Endometrium (tissue), 2 donors: ENCODE results near the gene SMIM1.
"Not testable (repeated sequence)": the region's sequence is repeated elsewhere in the genome, so short reads cannot be mapped to it uniquely, and the experiment has no call there.

Source experiments
- FAIRE-seq: peaks from 2 replicates; lab custom pipeline; 2012; peaks lifted over from hg19 to GRCh38; lab: Jason Lieb, UNC
- donor health status: control.
- donor health status: control.

The SMIM1 gene

DNA sequence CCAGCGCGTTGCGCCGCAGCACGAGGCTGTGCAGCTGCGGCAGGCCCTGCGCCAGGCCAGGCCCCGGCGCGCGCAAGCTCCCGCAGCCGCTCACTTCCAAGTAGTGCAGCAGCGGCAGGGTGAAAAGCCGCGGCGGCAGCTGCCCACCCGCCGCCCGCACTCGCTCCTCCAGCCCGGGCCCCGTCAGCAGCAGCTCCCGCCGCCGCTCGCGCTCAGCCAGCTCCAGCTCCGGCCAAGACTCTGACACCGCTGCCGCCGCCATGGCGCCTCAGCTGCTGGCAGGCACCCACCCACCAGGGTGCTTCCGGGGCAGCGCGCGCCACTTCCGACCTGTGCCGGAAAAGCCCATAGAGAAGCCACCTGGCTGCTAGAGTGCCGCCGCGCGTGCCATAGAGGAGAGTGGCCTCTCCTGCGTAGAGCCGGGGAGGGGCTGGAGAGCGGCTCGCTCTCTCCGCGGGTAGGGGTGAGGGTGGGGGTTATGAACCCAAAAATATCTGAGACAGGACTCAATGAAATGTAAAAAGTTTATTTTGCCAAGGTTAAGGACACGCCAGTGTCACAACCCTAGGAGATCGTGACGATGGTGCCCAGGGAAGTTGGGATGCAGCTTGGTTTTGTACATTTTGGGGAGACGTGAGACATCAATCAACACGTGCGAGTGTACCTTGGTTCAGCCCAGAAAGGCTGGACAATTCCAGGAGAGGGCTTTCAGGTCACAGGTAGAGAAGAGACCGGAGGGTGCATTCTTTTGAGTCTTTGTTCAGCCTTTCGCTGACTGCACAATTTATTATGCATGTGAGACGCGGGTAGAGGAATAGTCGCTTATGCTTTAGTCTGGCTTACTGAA, 23.9 kb downstream of the SMIM1 start, which contains the start of gene LRRC47:
Gene LRRC47, minus strand, starts transcription at position 284 of the 847 bp plus-strand sequence. Its CDS starts 22 bp downstream, at position 262.
- FAIRE-seq, result no peak

- FAIRE-seq, result no peak
Observed at GRCh38 chr1:3799976-3800685, 27.6 kb downstream of the SMIM1 start.

DNA sequence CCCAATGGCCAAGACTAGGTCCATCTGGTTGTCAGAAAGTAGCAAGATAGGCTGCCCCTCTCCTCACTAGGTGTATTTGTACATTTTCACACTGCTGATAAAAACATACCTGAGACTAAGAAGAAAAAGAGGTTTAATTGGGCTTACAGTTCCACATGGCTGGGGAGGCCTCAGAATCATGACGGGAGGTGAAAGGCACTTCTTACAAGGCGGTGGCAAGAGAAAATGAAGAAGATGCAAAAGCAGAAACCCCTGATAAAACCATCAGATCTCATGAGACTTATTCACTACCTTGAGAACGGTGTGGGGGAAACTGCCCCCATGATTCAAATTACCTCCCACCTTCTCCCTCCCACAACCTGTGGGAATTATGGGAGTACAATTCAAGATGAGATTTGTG, 28.2 kb downstream of the SMIM1 start:
- not testable (repeated sequence) for FAIRE-seq

DNA sequence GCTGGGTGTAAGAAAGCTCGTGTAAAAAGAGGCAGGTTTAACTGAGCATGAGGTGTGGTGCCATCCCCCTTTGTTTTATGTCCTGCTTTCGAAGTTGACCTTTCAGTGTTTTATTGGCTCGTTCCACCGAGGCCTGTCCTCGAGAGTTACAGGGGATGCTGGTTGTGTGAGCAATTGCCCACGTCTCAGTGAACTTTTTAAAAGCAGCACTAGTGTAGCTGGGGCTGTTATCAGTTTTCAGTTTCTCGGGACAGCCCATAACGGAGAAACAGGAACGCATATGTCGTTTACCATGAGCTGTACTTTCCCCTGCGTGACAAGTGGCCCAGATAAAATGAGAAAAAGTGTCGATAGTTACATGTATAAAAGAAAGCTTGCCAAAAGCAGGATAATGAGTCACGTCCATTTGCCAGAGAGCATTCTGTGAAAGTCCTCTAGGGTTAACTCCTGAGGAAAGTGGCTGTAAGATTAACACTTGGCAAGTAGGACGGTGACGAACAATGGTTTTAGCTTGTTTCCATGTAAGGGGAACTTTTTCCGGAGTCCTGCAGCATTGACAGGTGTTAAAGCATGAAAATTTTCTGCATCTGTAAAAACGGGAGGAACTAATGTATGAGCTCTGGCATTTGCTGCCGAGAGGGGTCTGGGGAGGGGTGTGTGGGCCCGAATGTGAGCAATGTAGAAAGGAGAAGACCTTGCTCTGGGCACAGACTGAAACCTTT, 31.5 kb downstream of the SMIM1 start:
- FAIRE-seq, result no peak

DNA sequence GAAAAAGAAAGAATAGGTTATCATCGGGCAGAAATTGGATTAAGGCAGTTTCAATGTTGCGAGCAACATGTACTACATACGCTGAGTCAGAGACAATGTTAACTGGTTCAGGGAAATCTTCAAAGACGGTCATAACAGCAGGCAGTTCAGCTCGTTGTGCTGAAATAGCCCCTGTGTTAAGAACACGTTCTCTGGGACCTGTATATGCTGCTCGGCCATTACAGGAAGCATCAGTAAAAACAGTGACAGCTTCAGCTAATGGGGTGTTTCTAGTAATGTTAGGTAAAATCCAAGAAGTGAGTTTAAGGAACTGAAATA, 32.0 kb downstream of the SMIM1 start:
- not testable (repeated sequence) for FAIRE-seq

GRCh38 chr1:3805038-3805437, 32.5 kb downstream of the SMIM1 start:
- FAIRE-seq, result no peak

GRCh38 chr1:3807769-3808168, 35.2 kb downstream of the SMIM1 start:
- FAIRE-seq, result no peak

DNA sequence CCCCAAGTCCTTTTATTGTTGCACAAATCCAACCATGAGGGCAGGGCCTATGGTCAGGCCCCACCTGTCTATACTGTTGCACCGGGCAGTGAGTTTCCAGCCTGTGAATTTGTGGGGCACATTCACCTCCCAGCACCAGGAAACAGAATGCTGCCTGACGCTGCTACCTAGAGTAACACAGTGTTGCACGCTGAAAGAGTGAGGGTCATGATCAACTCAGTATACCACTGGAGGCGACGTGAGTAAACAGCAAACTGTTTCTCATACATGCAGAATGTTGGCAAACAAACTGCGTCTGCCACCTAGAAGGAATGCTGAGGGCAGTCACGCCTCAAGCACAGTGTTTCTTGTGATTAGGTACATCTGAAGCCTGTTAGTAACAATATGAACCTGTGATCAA, 37.1 kb downstream of the SMIM1 start:
- no peak for FAIRE-seq

GRCh38 chr1:3810149-3810761, 37.7 kb downstream of the SMIM1 start:
- not testable (repeated sequence) for FAIRE-seq

DNA sequence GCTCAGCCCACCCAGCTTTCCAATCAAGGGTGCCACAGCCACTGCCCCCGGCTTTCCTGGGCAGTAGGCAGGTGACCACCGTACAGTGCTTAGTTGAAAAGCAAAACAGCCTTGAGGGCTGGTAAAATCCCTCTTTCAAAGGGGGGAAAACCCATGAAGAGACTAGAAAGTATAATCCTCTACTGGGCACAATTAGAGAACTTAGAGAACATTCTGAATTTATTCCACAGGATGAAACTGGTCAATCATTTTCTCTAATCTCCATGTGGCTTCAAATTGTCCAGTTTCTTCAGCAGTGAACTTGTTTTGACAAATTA, 39.0 kb downstream of the SMIM1 start:
- no peak for FAIRE-seq

DNA sequence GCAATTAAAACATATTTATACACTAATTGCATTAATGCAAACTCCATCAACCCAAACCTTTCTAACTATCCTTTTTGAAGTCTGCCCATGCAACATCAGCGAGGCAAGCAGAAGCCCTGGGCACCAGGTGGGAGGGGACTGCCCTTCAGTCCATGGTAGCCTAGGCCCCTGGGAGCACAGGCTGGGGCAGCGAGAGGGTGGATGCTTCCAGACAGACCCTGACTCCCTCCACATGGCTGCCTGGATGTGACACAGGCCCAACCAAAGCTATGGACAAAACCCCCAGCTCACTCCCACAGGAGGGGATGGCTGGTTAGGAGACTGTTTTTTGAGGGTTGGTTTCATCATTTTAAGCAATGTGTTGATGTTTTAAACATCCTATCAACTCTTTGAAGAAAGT, 41.5 kb downstream of the SMIM1 start:
- no peak for FAIRE-seq

GRCh38 chr1:3814771-3815561, 42.4 kb downstream of the SMIM1 start:
- FAIRE-seq, result no peak

DNA sequence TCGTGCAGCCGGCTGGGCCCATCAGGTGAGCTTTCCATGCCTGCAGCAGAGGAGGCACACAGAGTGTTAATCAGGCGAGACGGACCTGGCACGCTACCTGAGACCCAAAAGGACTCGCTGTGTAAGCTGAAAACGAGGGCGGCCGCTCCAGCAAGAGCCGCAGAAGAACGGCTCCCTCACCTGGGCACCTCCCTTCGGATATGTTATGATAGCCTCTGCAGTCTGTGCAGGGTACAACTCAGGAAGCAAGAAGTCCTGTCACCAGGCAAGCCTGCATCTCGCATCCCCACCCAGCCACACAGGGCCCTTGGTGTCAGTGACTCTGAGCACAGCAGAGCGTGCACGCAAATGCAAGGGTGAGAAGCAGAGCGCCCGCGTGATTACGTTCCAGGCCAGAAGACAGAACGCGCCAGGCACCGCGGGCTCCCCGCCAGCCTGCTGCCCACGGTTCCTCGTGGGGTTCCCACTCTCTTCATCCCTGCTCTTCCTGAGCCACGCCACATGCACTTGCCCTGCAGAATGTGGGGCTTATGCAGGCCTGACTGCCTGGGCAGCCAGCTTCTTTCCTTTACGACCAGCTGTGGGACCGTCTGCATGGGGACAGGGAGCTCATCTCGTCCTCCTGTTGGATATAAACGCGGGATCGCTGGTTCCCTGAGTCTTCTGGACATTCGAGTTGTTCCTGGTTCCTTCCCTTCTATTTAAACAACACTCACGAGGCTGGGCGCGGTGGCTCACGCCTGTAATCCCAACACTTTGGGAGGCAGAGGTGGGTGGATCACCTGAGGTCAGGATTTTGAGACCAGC, 44.0 kb downstream of the SMIM1 start:
- no peak for FAIRE-seq

- no peak for FAIRE-seq
Observed at GRCh38 chr1:3817138-3817740, 44.7 kb downstream of the SMIM1 start.

DNA sequence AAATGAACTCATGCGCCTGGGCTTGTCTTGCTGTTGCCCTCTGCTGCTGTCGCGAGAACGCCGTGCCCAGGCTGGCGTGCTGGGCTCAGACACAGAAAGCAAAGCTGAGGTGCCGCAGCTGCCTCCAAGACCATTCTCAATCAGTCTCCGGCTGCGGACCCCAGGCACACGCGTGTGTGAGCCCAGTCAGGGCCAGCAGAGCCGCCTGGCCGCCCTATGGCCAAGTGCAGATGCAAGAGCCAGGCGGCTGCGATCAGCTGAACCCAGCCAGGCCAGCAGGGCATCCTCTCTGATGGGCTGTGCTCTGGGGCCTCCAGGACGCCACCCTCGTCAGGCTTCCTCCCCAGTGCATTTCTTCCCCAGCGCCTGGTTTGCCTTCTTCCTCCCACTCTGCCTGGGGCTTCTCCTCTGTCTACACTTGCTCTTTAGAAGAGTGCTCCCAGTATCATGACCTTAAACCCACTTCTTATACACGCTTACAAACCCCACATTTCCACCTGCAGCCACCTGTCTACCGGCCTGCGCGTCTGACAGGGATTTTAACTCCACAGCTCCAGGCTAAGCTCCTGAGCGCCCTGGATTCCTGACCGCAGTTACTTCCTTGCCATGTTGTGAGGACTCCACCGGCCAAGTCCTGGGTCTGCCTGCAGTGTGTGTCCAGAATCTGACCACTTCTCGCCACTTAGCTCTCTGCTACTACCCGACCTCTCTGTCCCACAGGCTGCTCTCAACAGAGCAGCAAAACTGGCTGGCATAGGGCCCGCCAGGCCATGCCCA, 45.5 kb downstream of the SMIM1 start:
- FAIRE-seq, result no peak

DNA sequence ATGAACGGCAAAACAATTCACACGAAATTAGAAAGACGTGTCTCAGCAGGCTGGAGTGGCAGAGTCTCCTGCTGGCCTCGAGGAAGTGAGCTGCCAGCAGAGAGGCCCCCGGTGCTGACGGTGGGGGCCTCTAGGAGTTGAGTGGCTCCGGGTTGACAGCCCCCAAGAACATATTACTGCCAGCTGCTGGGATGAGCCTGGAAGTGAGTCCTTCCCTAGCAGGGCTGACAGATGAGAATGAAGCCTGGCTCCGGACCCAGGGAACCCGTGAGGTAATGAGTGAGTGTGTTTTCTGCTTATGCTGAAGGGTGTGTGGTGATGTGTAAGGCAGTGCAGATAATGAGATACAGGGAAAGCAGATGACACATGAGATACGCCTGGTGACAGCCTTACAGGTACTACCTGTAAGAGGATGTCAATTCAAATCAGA, 47.2 kb downstream of the SMIM1 start:
- FAIRE-seq, result no peak

DNA sequence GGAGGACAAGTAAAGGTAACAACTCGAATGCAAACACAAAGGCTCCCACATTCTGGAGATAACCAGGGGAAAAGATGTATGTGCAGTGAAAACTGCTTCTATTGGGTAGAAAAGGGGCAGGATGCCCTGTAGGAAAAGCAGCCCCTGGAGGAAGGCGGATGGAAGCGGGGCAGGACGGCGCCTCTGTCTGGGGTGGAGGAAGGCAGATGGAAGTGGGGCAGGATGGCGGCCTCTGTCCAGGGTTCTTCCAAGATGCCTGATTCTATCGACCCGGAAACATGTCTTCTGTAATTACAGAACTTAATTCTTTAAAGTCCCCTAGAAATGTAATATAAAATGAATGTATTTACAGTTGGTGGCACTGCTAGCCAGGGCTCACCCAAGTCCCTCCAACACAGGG, 47.8 kb downstream of the SMIM1 start:
- FAIRE-seq, result no peak

DNA sequence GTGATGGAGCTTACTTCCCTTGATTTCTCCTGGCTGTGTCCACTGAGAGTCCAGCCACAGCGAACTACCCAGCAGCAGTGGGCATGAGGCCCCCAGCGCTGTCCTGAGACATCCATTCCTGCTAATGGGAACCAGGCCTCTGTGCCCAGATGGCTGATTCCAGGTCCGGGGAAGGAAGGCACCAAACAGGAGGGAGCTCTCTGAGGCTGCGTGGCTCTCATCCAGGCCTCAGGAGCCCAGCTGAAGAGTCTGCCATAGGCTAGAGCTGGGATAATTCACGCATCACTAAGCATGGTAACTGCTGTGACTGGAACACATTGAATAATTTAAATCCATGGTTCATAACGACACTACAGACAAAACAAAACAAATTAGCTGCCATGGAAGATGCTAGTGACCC, 48.5 kb downstream of the SMIM1 start:
- no peak for FAIRE-seq

DNA sequence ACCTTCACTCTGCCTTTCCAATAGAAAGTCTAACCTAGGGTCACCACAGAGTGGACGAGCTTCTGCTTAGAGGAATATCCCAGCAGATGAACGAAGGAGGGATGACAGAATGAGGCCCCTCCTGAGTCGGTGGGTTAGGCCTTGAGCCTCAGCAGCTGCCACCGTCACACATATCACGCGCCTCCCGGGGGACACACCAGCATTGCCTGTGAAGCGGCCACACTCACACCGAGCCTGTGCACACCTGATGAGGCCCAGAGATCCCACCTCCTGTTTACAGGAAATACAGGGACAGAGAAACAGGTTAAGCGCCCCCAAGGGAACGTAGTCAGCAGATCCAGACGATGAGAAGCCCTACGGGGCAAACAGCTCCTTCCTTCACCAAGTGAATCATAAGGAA, 48.9 kb downstream of the SMIM1 start:
- FAIRE-seq, result no peak

DNA sequence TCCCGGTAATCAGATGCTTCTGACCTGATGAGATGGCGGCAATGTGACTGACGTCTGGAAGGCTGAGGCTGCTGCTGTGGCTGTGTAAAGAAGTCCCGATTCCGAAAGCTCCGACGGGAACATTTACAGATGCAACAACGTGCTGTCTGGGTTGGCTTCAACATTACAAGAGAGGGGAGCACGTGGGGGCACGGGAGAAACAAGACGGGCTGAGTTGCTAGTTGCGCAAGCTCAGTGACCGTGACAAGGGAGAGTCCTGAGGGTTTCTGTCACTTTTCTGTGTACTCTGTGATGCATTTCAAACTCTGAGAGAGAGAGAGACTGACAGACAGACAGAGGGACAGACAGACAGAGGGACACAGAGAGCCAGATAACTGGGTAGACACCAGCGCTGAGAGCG, 49.4 kb downstream of the SMIM1 start:
- FAIRE-seq, result no peak
